Sigmoid colon (tissue), 4 donors: ENCODE results near the gene OSBP2.

Experiments
- EP300 ChIP-seq, 4 donors: sonication (generic); formaldehyde crosslinking; IDR thresholded peaks; one replicate each; pipeline ENCODE4 v1.6.1; 2017; ENCODE audit warnings: antibody characterized with exemption in 4 of 4
- POLR2AphosphoS5 ChIP-seq, 4 donors: sonication (generic); formaldehyde crosslinking; IDR thresholded peaks; one replicate each; pipeline ENCODE4 v1.6.1; 2017; ENCODE audit warnings: antibody characterized with exemption in 4 of 4
- TF ChIP-seq, protein P1 (sequence below), 4 experiments: fragments of 450-650 bp in 3 of 4; fragments of 200-600 bp in 1 of 4; IDR thresholded peaks; one replicate each; pipeline ENCODE4 v1.5.1; 2016 to 2019; ENCODE audit warnings: antibody characterized with exemption in 4 of 4, mild to moderate bottlenecking in 3 of 4, moderate library complexity in 2 of 4

GRCh38 chr22:30921108-30921507 lies 226.4 kb downstream of the OSBP2 start:
- TF ChIP-seq, protein P1, sequence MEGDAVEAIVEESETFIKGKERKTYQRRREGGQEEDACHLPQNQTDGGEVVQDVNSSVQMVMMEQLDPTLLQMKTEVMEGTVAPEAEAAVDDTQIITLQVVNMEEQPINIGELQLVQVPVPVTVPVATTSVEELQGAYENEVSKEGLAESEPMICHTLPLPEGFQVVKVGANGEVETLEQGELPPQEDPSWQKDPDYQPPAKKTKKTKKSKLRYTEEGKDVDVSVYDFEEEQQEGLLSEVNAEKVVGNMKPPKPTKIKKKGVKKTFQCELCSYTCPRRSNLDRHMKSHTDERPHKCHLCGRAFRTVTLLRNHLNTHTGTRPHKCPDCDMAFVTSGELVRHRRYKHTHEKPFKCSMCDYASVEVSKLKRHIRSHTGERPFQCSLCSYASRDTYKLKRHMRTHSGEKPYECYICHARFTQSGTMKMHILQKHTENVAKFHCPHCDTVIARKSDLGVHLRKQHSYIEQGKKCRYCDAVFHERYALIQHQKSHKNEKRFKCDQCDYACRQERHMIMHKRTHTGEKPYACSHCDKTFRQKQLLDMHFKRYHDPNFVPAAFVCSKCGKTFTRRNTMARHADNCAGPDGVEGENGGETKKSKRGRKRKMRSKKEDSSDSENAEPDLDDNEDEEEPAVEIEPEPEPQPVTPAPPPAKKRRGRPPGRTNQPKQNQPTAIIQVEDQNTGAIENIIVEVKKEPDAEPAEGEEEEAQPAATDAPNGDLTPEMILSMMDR (IDR thresholded peaks at IDR 0.05) = no peak
- no peak for TF ChIP-seq EP300 (IDR thresholded peaks at IDR 0.05)
- no peak for TF ChIP-seq POLR2AphosphoS5 (IDR thresholded peaks at IDR 0.05)
